BE2C (cell line): ENCODE measurements around the gene EYA2.
A peak's percentile ranks its signal among the peaks of the same experiment; 100 is the strongest.
"Not testable (repeated sequence)": the region's sequence is repeated elsewhere in the genome, so short reads cannot be mapped to it uniquely, and the experiment has no call there.

Experiments
- DNase-seq: peaks from one replicate; pipeline ENCODE4 v3.0.0-alpha.2; 2020
- H3K27me3 ChIP-seq: fragments of 250-450 bp; sonication (Bioruptor Pico); 2 replicates; pipeline ENCODE4 v1.5.1; 2020; ENCODE audit warnings: mild to moderate bottlenecking
- H3K36me3 ChIP-seq: fragments of 250-450 bp; sonication (Bioruptor Pico); 2 replicates; pipeline ENCODE4 v1.5.1; 2020; ENCODE audit warnings: mild to moderate bottlenecking
- H3K4me1 ChIP-seq: fragments of 250-450 bp; sonication (Bioruptor Pico); 2 replicates; pipeline ENCODE4 v1.5.1; 2020
- H3K4me3 ChIP-seq: 2 replicates; pipeline ENCODE4 v1.5.1; 2011; ENCODE audit warnings: low read depth, low read length
- H3K9me3 ChIP-seq: fragments of 250-450 bp; sonication (Bioruptor Pico); 2 replicates; pipeline ENCODE4 v1.5.1; 2020
- CTCF ChIP-seq: IDR thresholded peaks from 2 replicates; pipeline ENCODE4 v1.5.1; 2012; ENCODE audit warnings: mild to moderate bottlenecking, low read depth, low read length

Gene EYA2

GRCh38 chr20:47205577-47206123, 311.0 kb downstream of the EYA2 start:
- DNase-seq = peak; percentile 65
- TF ChIP-seq CTCF = peak; percentile 70
- H3K4me3 ChIP-seq = no peak overlapping the region
- H3K27me3 ChIP-seq = no peaks in the 10 kb centered on the region
- H3K4me1 ChIP-seq = no peaks in the 10 kb centered on the region
- H3K36me3 ChIP-seq = peaks cover 25% of the 10 kb centered on the region
- H3K9me3 ChIP-seq = no peaks in the 10 kb centered on the region

- DNase-seq, H3K27me3 ChIP-seq, H3K9me3 ChIP-seq, H3K4me1 ChIP-seq, H3K4me3 ChIP-seq: not testable (repeated sequence)
- H3K36me3 ChIP-seq = peaks cover 34% of the 10 kb centered on the region
Measured at GRCh38 chr20:47206552-47206951, 311.9 kb downstream of the EYA2 start.

- Histone ChIP-seq H3K27me3 (no peaks in the 10 kb centered on the region), H3K4me1 (no peaks in the 10 kb centered on the region), H3K4me3 (no peak overlapping the region), H3K36me3 (peaks cover 39% of the 10 kb centered on the region), H3K9me3 (no peaks in the 10 kb centered on the region)
- TF ChIP-seq CTCF = no peak
- DNase-seq = no peak
Measured at GRCh38 chr20:47206962-47207641, 312.5 kb downstream of the EYA2 start.

- H3K9me3 ChIP-seq = no peaks in the 10 kb centered on the region
- no peak for TF ChIP-seq CTCF
- no peaks in the 10 kb centered on the region for H3K27me3 ChIP-seq
- DNase-seq = no peak
- H3K36me3 ChIP-seq = peaks cover 53% of the 10 kb centered on the region
- H3K4me3 ChIP-seq = no peak overlapping the region
- H3K4me1 ChIP-seq = no peaks in the 10 kb centered on the region
Measured at GRCh38 chr20:47208534-47209174, 314.0 kb downstream of the EYA2 start.

GRCh38 chr20:47209982-47210381, 315.3 kb downstream of the EYA2 start:
- Histone ChIP-seq H3K9me3 (no peaks in the 10 kb centered on the region), H3K27me3 (no peaks in the 10 kb centered on the region), H3K36me3 (peaks cover 66% of the 10 kb centered on the region), H3K4me1 (no peaks in the 10 kb centered on the region), H3K4me3 (no peak overlapping the region)
- TF ChIP-seq CTCF = no peak
- no peak for DNase-seq

GRCh38 chr20:47210470-47210869, 315.8 kb downstream of the EYA2 start:
- no peak for TF ChIP-seq CTCF
- H3K27me3 ChIP-seq = no peaks in the 10 kb centered on the region
- H3K36me3 ChIP-seq = peaks cover 71% of the 10 kb centered on the region
- H3K9me3 ChIP-seq = no peaks in the 10 kb centered on the region
- no peaks in the 10 kb centered on the region for H3K4me1 ChIP-seq
- H3K4me3 ChIP-seq = no peak overlapping the region
- no peak for DNase-seq
